ENCODE results near the gene TGFBR3L.

DNA sequence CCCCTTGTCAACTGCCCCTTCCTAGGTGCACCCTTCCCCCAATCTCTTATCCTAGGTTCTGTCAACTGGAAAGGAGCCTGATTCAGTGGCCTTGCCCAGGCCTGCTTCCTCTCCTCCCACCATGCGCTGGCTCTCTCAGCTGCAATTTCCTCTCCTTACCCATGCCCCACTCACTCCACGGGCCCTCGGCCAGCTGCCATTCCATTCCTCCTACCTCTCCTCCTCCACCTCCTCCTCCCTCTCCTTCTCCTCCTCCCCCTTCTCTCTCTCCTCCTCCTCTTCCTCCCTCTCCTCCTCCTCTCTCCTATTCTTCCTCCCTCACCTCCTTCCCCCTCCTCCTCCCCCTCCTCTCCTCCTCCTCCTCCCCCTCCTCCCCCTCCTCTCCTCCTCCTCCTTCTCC is 38.4 kb downstream of the TGFBR3L start:
- TF ChIP-seq, protein P1, sequence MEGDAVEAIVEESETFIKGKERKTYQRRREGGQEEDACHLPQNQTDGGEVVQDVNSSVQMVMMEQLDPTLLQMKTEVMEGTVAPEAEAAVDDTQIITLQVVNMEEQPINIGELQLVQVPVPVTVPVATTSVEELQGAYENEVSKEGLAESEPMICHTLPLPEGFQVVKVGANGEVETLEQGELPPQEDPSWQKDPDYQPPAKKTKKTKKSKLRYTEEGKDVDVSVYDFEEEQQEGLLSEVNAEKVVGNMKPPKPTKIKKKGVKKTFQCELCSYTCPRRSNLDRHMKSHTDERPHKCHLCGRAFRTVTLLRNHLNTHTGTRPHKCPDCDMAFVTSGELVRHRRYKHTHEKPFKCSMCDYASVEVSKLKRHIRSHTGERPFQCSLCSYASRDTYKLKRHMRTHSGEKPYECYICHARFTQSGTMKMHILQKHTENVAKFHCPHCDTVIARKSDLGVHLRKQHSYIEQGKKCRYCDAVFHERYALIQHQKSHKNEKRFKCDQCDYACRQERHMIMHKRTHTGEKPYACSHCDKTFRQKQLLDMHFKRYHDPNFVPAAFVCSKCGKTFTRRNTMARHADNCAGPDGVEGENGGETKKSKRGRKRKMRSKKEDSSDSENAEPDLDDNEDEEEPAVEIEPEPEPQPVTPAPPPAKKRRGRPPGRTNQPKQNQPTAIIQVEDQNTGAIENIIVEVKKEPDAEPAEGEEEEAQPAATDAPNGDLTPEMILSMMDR (IDR thresholded peaks at IDR 0.05): no peak
- TF ChIP-seq POLR2AphosphoS5 (IDR thresholded peaks at IDR 0.05) (no peak), EP300 (IDR thresholded peaks at IDR 0.05) (no peak)

Measured in esophagus muscularis mucosa (tissue), 4 donors.